Left lung (tissue), 10 donors: Measurements from ENCODE around the gene DNAAF1. TPM values are rescaled to one million over a fixed set of nuclear protein-coding genes. Genes with fewer than 3 reads are reported as not detected.

Source experiments
- ATAC-seq: fragments of 200-7000 bp; cut with Tn5 transposase; one replicate; pipeline ENCODE4 v1.9.1; 2020; ENCODE audit warnings: moderate library complexity
- DNase-seq, 4 donors: peaks; one replicate each; pipeline ENCODE4 v3.0.0-alpha.2; 2013 to 2020
- H3K27ac ChIP-seq, 2 donors: fragments of 200-600 bp; sonication (generic) in 1 of 2; one replicate each; pipeline versions ENCODE4 v1.5.0 to v1.8.0; 2020 to 2021
- H3K27me3 ChIP-seq, 2 donors: fragments of 200-600 bp; sonication (generic) in 1 of 2; one replicate each; pipeline versions ENCODE4 v1.5.0 to v1.8.0; 2020 to 2021
- H3K36me3 ChIP-seq, 2 donors: fragments of 200-600 bp; sonication (generic) in 1 of 2; one replicate each; pipeline versions ENCODE4 v1.5.0 to v1.8.0; 2020 to 2021
- H3K4me1 ChIP-seq, 2 donors: fragments of 200-600 bp; one replicate each; pipeline ENCODE4 v1.8.0; 2021
- H3K4me3 ChIP-seq, 2 donors: fragments of 200-600 bp; sonication (generic) in 1 of 2; one replicate each; pipeline versions ENCODE4 v1.5.0 to v1.8.0; 2020 to 2021; ENCODE audit warnings: mild to moderate bottlenecking in 1 of 2
- H3K9me3 ChIP-seq, 2 donors: fragments of 200-600 bp; sonication (generic) in 1 of 2; one replicate each; pipeline versions ENCODE4 v1.5.0 to v1.8.0; 2020 to 2021
- CTCF ChIP-seq, 2 donors: fragments of 200-600 bp; sonication (generic) in 1 of 2; IDR thresholded peaks; one replicate each; pipeline versions ENCODE4 v1.5.0 to v1.8.0; 2021; ENCODE audit warnings: antibody characterized with exemption in 2 of 2
- intact Hi-C, 2 donors: fragments of 100-400 bp; cut with DNase I; formaldehyde crosslinking; loops; one replicate each; pipeline versions ENCODE4 v1.11.2 to v1.14.2; 2022
- polyA plus RNA-seq, 6 donors: library from polyadenylated mRNA; unstranded; fragments of 120-200 nt; gene quantifications; one replicate each; pipeline ENCODE4 v1.2.1, GENCODE V29; 2013; ENCODE audit not compliant: insufficient read length in 6 of 6
- total RNA-seq, 2 donors: library from RNA; stranded (reverse); fragmentation: NEBNext Ultra II Directional; extraction: Animal tissue kit (Norgen Biotek cat#: 25700); gene quantifications; one replicate each; pipeline ENCODE4 v1.2.1, GENCODE V29; 2021
- donor health status: DM: no; HTN: yes; CAD: no.
- donor health status: DM: no; HTN: no; CAD: no.

The DNAAF1 gene
- total and polyA plus RNA-seq, 8 donors: 0.85 to 22.3 (median 11.6) TPM

GRCh38 chr16:84205976-84206691, 61.0 kb downstream of the DNAAF1 start:
- intact Hi-C loops: no loop called here
- no peak for TF ChIP-seq CTCF (IDR thresholded peaks at IDR 0.05)
- Histone ChIP-seq H3K27ac (no peak overlapping the region), H3K9me3 (no peaks in the 10 kb centered on the region), H3K36me3 (no peaks in the 10 kb centered on the region), H3K4me3 (no peak overlapping the region), H3K27me3 (no peaks in the 10 kb centered on the region), H3K4me1 (no peaks in the 10 kb centered on the region)
- ATAC-seq: no peak
- no peak for DNase-seq

GRCh38 chr16:84207251-84207650, 62.1 kb downstream of the DNAAF1 start:
- H3K9me3 ChIP-seq: no peaks in the 10 kb centered on the region
- H3K27ac ChIP-seq: no peak overlapping the region
- ATAC-seq: no peak
- no peaks in the 10 kb centered on the region for H3K4me1 ChIP-seq
- H3K4me3 ChIP-seq: no peak overlapping the region
- no peaks in the 10 kb centered on the region for H3K27me3 ChIP-seq
- no peak for TF ChIP-seq CTCF (IDR thresholded peaks at IDR 0.05)
- H3K36me3 ChIP-seq: no peaks in the 10 kb centered on the region
- intact Hi-C loops: no loop called here
- DNase-seq: no peak

GRCh38 chr16:84207879-84208278, 62.8 kb downstream of the DNAAF1 start:
- Histone ChIP-seq H3K27me3 (no peaks in the 10 kb centered on the region), H3K4me1 (no peaks in the 10 kb centered on the region), H3K27ac (no peak overlapping the region), H3K4me3 (no peak overlapping the region), H3K9me3 (no peaks in the 10 kb centered on the region), H3K36me3 (no peaks in the 10 kb centered on the region)
- TF ChIP-seq CTCF (IDR thresholded peaks at IDR 0.05): no peak
- DNase-seq (no peak), ATAC-seq (no peak)
- intact Hi-C loops: no loop called here

- H3K27ac ChIP-seq: no peak overlapping the region
- H3K9me3 ChIP-seq: no peaks in the 10 kb centered on the region
- no peak overlapping the region for H3K4me3 ChIP-seq
- H3K4me1 ChIP-seq: no peaks in the 10 kb centered on the region
- H3K27me3 ChIP-seq: no peaks in the 10 kb centered on the region
- intact Hi-C loops: no loop called here
- ATAC-seq (no peak), DNase-seq (no peak)
- no peaks in the 10 kb centered on the region for H3K36me3 ChIP-seq
- TF ChIP-seq CTCF (IDR thresholded peaks at IDR 0.05): no peak
These were observed 64.9 kb downstream of the DNAAF1 start for GRCh38 chr16:84209989-84210388.

- no peak for TF ChIP-seq CTCF (IDR thresholded peaks at IDR 0.05)
- Histone ChIP-seq H3K9me3 (no peaks in the 10 kb centered on the region), H3K27ac (no peak overlapping the region), H3K4me1 (no peaks in the 10 kb centered on the region), H3K27me3 (no peaks in the 10 kb centered on the region), H3K36me3 (no peaks in the 10 kb centered on the region), H3K4me3 (no peak overlapping the region)
- DNase-seq (no peak), ATAC-seq (no peak)
- intact Hi-C loops: no loop called here
These were observed 67.0 kb downstream of the DNAAF1 start for GRCh38 chr16:84212154-84212553.
